ENCODE results near the gene BCR.

The BCR gene

DNA sequence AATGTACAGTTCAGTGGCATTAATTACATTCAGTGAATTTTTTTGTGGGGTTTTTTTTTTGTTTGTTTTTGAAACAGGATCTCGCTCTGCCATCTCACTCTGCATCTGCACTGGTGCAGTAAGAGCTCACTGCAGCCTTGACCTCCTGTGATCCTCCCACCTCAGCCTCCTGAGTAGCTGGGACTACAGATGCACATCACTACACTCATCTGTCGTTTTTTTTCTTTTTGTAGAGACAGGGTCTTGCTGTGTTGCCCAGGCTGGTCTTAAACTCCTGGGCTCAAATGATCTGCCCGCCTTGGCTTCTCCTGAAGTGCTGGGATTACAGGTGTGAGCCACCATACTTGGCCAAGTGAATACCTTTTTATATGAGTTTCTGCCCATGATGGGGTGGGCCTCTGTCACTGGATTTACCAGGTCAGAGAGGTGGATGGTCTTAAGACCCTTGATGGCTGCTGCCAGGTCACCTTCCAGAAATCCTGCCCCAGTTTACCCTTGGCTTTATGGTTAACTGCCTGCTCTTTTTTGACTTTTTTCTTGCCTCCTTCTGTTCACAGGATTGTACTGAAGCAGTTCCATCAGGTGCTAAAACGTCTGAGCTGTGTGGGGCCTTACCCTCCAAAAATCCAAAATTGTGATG lies 22.6 kb downstream of the BCR start:
- no peak for DNase-seq

DNA sequence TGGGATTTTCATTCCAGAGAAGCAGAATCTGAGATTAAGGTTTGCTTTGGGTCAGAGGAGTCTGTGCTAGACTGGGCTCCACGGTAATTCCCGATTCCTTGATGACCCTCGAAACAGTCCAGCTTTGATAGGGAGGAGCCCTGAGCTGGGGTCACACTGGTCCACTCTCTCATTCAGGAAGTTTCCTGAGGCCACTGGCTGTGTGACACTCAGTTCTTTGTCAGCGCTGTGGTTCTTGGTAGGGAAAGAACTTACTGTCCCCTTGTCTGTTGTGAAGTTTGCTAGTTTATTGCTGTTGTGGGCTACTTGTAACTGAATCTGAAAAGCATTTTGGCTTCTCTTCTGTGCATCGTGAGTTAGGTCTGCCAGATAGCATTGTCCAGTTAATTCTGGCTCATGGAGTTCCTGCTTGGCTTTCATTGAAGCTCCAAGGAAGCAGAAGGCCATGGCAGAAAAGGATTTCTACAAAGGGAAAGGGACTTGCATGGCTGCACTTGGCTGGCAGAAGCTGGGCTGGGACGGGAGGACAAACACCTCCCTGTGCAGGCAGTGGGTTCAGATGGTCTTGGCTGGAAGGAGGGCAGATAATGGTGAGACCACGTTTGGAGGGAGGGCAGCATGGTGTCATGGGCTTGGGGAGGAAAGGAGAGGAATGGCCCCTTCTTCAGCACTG lies 23.3 kb downstream of the BCR start:
- no peak for DNase-seq

DNA sequence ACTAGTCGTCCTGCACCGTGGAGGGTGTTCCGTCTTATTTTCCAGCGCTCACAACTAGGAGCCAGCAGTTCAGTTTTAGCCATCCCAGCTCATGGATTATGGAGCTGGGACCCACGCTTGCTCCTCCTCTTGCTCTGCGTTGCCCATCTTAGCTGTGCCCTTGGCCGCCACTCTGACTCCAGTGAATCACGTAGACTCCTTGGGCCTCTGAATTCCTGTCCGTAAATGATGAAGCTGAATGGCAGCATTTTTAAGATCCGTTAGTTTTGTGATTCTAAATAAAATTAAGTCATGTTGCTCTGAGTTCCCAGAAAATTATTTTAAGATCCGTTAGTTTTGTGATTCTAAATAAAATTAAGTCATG lies 23.8 kb downstream of the BCR start:
- DNase-seq: no peak

DNA sequence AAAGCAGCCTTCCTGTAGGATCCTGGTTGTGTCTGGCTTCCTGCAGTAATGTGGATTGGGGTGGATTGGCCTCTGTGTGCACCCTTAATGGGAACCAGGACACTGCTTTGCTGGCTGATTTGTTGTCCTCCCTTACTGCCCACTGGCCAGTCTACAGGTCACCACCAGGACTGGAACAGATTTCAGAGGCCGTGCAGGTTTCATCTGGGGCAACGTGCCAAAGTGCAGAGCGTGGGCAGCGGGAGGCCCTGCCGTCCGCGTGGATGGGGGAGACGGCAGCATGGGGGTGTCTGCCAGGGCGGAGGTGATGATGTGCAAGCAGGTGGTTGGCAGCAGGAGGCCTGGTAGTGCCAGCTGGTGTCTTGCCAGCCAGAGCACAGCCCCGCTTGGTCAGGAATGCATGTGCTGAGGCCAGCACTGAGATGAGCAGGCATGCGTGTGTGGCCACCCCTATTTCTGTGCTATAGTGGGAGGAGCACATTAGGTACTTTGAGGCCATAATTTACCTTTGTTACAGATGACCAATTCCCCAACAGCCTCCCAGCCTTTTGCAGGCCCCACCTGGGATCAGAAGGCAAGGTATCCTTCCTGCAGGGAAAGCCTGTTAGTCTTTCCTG lies 24.3 kb downstream of the BCR start:
- no peak for DNase-seq

DNA sequence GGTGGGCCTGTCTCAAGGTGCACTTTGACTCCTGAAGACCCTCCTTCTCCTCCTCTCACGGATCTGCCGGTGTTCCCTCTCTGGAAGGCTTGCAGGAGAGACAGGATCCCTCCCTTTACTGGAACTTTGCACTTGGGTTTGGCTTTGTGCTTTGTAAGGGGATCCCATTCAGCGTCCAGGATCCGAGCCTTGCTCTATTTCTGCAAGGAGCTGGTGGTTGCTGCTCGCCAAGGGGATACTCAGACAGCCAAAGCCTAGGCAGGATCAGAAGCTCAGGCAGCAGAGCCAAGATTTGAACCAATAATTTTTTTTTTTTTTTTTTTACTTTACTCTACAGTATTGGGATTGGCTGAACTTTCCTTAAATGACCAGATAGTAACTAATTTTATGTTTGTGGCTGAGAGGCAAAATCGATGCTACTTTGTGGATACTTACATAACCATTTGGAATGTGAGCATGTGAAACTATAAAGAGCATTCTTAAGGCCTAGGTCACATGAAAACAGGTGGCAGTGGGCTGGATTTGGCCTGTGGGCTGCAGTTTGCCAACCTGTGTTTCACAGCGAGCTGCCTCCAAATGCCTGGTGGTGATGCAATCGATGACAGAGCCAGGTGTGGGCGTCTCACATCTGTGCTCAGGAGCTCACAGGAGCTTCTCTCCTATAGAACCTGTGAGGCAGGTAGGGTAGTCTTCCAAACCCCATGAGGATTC lies 25.2 kb downstream of the BCR start:
- no peak for DNase-seq

DNA sequence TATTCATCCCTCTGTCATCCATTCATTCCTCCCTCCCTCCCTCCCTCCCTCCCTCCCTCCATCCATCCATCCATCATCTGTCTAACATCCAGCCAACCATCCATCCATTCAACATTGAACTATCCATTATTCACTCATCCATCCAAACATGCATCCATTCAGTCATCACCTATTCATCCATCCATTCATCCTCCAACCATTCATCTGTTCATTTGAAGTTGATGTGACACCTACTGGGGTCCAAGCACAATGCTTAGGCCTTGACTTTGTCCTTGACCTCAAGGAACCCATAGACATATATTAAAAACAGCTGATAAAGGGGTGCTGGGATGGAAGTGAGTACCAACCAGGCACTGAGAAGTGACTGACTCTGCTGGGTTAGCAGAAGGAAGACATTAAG lies 26.6 kb downstream of the BCR start:
- no peak for DNase-seq

DNA sequence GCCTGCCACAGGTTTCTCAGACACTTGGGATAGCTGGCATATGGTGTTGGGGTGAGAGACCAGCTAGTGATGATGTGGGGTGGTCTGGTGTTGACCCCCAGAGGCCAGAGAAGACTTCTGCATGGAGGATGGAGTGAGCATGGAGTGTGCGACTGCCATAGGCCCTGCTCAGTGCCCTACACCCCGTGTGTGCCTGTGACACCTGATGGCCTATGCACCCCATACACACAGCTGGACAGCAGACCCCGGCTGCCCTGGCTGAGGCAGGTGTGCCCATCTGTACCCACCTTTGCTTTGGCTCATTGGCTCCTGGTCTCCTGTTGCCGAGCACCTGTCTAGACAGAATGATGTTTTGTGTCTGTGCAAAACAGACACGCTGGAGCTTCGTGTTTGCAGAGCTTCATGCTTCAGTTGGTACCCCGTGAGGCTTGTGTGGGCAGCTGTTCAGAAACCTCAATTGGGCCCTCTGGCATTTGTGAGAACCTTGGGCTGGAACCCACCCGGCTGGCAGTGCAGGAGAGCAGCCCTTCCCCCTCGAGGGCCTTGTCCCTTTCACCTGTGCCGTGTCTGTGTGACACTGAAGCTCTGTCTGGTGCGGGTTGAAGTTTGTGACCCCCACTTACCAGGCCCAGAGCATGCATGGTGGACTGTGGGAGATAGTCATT lies 27.6 kb downstream of the BCR start:
- DNase-seq: no peak

DNA sequence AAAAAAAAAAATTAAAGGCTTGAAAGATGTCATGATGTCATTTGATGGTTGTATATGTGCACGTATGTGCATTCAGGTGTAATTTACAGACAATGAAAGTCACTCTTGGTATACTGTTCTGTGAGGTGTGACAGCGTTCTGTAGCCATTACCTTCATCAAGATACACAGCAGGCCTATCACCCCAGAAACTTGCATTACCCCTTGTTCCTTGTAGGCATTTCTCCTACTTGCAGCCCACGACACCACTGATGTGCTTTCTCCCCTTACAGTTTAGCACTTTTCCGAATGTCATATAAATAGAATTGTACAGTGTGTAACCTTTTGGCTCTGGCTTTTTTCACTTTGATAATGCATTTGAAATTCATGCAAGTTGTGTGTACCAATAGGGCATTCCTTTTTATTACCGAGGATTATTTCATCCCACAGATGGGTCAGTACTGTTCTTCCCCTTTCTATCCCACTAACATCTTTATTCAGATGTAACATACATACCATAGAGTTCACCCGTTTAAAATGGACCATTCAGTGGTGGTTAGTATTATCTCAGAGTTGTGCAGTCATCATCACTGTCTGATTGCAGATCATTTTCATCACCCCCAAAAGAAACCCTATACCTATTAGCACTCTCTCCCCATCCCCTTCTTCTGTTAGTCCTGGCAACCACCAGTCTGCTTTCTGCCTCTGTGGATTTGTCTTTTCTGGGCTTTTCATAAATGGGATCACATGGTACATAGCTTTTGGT lies 30.3 kb downstream of the BCR start:
- DNase-seq: no peak

DNA sequence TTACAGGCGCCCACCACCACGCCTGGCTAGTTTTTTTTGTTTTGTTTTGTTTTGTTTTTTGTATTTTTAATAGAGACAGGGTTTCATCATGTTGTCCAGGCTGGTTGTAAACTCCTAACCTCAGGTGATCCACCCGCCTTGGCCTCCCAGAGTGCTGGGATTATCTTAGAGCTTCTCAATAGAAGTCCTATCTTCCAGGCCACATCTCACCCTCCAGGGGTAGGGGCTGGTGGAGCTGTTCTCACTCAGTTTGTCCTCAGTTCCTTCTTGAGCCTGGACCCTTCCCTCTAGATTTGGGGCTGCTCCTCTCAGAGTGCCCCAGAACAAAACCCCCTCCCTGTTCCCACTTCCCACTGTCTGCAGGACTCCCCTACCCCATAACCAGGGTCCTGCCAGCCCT lies 31.3 kb downstream of the BCR start:
- no peak for DNase-seq

DNA sequence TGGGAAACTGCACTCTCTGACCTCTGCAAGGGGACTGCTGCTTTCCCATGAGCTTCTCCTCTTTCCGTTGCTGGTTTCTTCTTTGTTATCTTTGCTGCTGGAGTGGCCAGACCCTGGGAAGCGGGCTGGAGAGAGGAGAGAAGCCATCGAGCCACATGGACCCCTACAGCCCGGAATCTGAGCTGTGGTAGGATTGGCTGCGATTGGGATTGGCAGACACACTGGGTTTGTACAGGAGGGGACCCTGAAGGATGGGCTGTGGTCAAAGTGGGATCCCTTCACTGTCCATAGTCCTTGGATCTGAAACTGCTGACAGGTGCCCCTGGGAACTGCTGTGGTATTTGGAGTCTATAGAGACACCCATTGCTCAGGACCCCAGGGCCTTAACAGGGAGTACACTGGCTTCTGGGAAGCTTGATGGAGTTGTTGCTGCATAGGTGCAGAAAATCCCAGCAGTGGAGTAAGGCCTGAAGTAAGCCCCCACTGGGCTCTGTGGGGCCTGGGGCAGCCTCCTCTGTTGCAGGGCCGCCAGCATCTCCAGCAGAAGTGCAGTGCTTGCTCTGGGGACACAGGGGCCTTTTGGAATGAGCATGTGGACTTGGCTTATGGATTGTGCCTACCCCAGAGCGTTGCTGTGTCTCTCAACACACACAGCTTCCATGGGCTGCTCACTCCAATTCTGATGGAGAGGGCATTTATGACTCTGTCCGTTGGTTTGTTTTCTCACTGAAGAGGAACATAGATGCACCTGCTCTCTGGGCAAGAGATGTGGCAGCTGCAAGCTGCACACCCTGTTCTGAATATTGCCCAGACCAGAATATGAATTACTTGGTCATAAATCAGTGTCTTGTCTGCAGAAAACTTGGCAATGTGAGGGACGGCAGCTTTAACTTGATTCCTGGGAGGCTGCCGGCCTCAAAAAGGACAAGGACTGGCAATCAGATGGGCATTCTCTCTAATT lies 32.0 kb downstream of the BCR start:
- DNase-seq: no peak

DNA sequence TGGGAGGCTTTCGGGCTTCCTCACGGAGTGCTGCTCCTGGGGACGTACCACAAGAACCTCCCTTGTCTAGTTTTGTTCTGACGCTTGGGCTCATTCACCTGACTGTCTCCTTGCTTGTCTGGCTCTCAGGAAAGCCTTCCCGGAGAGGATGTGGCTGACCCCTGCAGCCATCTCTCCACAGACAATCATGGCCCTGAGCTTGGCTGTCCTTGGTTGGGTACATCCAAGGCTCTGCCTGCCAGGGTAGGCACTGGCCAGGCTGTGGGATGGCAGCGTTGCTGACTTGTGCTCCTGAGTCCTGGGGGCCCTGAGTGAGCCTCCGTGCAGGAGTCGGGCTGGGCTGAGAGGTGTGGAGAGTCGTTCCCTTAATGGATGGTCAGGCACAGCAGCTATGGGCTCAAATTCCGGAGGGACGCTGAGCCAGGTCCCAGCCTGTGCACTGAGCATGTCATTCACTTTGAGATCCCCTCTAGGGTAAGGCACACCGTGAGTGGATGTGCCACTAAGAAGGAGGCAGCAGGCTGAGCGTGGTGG lies 32.8 kb downstream of the BCR start:
- no peak for DNase-seq

DNA sequence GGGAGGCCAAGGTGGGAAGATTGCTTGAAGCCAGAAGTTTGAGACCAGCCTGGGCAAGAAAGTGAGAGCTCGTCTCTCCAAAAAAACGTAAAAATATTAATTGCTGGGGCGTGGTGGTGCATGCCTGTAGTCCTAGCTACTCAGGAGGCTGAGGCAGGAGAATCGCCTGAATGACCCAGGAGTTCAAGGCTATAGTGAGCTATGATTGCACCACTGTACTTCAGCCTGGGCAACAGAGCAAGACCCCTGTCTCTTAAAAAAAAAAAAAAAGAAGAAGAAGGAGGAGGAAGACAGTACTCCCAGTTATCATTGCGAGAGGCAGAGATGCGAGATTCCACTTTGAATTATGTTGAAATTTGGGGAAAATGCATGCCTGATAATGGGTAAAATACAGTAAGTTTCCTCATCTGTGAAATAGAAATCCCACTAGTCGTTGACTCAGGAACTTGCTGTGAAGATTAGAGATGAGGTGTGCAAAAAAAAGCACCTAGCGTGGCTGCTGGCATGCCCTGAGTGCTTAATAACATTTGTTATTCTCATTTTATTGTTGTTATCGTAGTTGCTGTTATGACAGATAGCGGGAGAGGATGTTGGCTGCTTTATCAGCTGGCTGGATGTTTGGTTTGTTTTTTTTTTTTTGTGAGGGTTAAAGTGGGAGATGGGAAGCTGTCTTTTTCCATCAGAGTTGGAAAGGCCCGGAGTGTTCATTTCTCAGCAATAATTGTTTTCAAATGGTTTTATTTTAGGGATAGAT lies 33.4 kb downstream of the BCR start:
- no peak for DNase-seq

DNA sequence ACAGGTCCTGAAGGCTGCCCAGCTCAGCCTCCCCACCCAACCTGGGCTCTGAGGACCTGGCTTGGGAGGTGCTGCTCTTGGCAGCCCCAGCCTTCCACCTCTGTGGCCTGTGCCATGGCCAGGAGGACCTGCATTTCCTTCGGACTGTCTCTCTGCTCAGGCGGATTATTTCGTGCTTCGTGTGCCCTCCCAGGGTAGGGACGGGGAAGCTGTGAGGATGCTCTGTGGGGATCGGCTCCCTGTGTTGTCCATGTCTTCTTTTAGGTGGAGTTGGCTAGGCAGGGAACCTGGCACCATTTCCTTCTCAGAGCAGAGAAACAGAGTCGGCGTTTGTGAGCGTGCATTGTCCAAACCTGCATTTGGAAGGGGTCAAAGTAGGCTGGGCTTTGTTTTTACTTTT lies 34.1 kb downstream of the BCR start:
- no peak for DNase-seq

DNA sequence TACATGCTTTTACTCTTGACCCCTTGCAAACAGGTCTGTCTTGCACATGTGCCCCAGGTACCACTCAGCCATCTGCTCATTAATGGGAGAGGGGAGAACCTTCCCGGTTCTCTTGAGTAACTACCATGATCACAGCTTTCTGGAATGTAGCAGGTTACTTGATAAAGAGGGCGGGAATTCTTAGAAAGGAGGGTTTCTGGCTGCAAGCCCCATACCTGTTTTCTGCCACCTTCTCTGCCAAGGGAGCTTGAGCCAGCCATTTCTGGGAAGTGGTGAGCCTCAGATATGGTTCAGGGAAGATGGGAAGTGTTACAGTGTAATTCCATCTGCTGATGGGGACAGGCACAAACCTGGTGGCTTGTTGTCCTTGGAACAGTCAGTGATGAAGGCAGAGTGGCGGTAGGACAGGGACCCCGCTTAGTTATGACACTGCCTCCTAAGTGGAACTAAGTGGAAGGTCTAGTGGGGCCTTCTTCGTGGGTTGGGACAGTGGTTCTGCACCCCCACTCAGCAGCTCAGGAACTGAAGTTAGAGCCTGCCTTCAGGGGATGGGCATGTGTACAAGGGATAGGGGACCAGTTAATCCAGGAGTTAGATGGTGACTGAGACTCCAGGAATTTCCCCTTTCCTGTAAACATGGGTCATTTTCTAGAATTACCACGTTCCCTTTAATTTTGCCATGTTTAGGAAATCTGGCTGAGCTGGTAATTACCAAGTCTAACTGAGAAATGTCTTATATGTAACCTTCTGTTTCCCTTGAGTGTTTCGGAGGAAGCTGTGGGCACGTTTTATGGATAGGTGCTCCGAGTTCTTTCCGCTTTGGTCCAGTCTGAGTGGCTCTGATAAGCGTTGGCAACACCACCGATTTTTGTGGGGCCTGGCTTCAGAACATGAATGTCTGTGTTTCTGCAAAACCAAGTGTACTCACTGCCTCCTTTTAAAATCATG lies 35.3 kb downstream of the BCR start:
- DNase-seq: peak; percentile 29

DNA sequence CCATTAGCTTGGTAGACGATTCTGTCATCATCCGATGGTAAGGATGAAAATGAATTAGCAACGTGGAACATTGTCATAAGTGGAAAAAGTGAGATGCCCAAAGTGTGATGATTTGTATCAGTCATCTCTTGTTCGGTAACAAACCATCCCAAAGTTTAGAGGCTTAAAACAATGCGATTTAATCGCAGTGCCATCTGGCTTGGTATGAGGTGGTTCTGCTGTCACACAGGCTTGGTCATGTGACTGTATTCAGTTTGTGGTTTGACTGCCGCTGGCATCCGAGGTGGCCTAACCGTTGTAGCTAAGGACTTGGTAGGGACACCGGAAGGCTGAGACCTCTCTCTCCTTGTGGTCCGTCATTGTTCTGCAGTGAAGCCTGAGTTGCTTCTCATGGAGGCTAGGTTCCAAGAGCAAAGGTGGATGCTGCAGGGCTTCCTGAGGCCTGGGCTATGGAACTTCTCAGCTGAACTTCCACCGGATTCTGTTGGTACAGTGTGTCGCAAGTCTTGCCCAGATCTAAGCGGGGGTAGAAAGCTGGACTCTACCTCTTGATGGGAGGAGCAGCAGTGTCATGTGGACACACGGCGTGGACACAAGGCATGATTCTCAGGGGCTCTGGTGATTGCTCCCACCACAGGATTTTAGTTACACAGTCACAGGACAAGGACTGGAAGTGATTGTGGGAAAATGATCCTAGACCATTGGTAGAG lies 36.3 kb downstream of the BCR start:
- no peak for DNase-seq

DNA sequence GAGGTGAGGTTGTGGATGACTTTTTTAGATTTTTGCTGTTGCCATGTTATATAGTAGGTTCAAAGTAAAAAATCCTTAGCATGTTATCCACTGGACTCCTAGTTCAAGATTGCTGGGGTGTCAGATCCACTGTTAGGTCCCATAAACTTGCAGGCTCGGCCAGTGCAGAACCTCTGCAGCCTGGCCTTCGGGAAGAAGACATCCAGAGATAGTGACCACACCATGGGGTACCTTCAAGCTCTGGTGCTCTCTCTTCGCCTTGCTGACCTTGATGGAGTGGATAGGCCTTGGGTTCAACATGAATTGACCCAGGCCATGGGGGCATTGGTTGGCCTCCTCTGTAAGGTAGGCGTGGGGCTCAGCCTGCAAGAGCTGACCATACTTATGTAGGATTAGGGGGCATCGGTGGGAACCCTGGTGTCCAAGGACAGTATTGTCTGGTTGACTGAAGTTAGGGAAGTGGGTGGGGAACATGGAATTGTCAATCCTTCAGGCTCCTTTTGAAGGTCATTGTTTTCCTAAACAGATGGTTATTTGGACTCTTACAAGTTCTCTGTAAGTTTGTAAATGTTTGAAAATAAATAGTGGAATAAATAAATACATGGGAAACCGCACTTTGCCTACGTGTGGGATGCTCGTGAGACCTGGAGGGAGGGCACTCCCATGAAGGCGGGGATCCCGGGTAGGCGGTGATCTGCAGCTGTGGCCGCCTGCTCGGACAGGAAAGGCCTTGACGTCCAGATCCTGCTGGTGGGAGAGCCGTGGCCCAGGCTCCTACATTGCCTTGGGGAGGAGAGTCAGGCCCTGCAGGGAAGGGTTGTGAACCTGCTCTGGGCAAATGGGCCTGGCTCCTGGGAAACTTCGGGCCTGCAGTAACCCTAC lies 37.1 kb downstream of the BCR start:
- no peak for DNase-seq

All from fibroblast of skin of scalp (primary cell).